ENCODE results near the gene BCL6.

The BCL6 gene

GRCh38 chr3:187783098-187783497, 37.8 kb upstream of the BCL6 start:
- H3K4me3 ChIP-seq (ENCODE audit: low read depth, low read length): no peak overlapping the region
- TF ChIP-seq, protein P1, sequence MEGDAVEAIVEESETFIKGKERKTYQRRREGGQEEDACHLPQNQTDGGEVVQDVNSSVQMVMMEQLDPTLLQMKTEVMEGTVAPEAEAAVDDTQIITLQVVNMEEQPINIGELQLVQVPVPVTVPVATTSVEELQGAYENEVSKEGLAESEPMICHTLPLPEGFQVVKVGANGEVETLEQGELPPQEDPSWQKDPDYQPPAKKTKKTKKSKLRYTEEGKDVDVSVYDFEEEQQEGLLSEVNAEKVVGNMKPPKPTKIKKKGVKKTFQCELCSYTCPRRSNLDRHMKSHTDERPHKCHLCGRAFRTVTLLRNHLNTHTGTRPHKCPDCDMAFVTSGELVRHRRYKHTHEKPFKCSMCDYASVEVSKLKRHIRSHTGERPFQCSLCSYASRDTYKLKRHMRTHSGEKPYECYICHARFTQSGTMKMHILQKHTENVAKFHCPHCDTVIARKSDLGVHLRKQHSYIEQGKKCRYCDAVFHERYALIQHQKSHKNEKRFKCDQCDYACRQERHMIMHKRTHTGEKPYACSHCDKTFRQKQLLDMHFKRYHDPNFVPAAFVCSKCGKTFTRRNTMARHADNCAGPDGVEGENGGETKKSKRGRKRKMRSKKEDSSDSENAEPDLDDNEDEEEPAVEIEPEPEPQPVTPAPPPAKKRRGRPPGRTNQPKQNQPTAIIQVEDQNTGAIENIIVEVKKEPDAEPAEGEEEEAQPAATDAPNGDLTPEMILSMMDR (IDR thresholded peaks at IDR 0.05; ENCODE audit: borderline replicate concordance, insufficient read depth, low read depth, low read length): no peak

GRCh38 chr3:187782006-187782405, 36.7 kb upstream of the BCL6 start:
- TF ChIP-seq, protein P1 (IDR thresholded peaks at IDR 0.05; ENCODE audit: borderline replicate concordance, insufficient read depth, low read depth, low read length): no peak
- no peak overlapping the region for H3K4me3 ChIP-seq (ENCODE audit: low read depth, low read length)

- no peak overlapping the region for H3K4me3 ChIP-seq (ENCODE audit: low read depth, low read length)
- TF ChIP-seq, protein P1 (IDR thresholded peaks at IDR 0.05; ENCODE audit: borderline replicate concordance, insufficient read depth, low read depth, low read length): no peak
Observed at GRCh38 chr3:187781001-187781400, 35.7 kb upstream of the BCL6 start.

DNA sequence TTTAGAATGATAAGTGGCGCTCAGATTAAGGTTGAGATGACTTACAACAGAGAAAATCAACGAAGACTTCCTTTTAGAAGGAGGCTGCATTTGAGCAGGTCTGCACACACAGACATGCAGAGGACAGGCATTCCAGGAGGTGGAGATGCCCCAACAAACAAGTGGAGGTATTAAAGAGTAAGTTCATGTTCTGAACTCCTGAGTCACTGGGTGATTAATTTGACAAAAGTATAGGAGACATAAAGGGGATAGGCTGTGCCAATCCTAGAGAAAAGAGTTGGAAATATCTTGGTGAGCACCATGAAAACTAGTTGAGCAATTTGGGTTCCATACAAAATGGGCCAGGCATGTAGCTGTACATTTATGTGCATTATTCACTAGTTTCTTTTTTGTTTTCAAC, 33.5 kb upstream of the BCL6 start:
- no peak overlapping the region for H3K4me3 ChIP-seq (ENCODE audit: low read depth, low read length)
- TF ChIP-seq, protein P1 (IDR thresholded peaks at IDR 0.05; ENCODE audit: borderline replicate concordance, insufficient read depth, low read depth, low read length): no peak

DNA sequence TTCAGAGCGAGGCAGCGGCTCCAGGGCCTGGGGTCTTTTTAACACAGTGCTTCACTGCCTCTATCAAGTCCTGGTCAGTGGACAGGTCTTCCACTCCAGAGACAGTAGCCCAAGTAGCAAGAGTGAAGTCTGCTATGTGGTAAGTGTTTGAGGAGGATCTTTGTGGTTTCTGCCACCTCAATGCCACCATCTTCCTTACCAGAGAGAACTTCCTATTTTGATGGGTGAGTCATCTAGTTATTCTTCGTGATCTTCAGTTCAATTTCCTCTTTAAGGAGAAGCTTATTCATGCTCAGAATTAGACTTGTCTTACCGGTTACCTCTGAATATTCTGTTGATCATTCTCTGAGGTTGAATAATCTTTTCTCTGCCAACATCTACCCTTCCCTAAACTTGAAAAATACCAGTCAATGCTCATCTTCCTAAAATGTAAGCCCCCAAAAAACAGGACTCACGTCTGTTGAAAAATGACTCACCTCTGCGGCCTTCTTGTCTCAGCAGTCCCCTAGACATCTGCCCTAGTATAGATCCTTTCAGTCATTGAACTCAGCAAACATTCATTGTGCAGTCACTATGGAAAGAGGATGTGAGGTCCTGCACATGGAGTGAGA, 32.2 kb upstream of the BCL6 start:
- H3K4me3 ChIP-seq (ENCODE audit: low read depth, low read length): no peak overlapping the region
- TF ChIP-seq, protein P1 (IDR thresholded peaks at IDR 0.05; ENCODE audit: borderline replicate concordance, insufficient read depth, low read depth, low read length): no peak

- TF ChIP-seq, protein P1 (IDR thresholded peaks at IDR 0.05; ENCODE audit: borderline replicate concordance, insufficient read depth, low read depth, low read length): no peak
- H3K4me3 ChIP-seq (ENCODE audit: low read depth, low read length): no peak overlapping the region
Observed at GRCh38 chr3:187775549-187775948, 30.3 kb upstream of the BCL6 start.

DNA sequence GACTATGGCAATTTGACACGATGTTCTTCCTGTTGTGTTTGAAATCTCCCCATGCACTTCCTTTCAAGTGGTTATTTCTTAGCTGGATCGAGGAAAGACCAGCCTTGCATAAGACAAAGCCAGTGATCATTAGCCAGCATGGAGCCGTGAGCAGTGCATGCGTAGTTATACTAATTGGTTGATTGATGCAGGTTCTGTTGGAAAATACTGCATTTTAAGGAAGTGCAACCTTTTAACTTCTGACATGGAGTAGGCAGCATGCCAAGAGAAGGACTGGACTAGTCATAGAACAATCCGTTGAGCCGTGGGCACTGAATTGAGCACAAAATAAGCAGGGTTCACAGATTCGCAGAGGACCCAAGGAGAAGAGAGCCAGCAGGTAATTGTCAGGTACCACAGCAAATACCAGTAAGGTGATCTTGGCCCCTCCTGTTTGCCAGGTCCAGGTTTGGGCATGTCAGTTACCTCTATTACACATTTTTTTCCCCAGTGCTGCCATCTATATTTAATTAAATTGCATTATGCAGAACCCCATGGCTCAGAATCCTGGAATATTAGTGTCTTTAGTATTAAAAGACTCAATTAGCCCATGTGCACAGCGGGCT, 29.0 kb upstream of the BCL6 start:
- TF ChIP-seq, protein P1 (IDR thresholded peaks at IDR 0.05; ENCODE audit: borderline replicate concordance, insufficient read depth, low read depth, low read length): no peak
- no peak overlapping the region for H3K4me3 ChIP-seq (ENCODE audit: low read depth, low read length)
